ENCODE results near the gene LRRC23.

GRCh38 chr12:6903722-6904121 lies 900 bp upstream of the LRRC23 start:
- TF ChIP-seq, protein P1, sequence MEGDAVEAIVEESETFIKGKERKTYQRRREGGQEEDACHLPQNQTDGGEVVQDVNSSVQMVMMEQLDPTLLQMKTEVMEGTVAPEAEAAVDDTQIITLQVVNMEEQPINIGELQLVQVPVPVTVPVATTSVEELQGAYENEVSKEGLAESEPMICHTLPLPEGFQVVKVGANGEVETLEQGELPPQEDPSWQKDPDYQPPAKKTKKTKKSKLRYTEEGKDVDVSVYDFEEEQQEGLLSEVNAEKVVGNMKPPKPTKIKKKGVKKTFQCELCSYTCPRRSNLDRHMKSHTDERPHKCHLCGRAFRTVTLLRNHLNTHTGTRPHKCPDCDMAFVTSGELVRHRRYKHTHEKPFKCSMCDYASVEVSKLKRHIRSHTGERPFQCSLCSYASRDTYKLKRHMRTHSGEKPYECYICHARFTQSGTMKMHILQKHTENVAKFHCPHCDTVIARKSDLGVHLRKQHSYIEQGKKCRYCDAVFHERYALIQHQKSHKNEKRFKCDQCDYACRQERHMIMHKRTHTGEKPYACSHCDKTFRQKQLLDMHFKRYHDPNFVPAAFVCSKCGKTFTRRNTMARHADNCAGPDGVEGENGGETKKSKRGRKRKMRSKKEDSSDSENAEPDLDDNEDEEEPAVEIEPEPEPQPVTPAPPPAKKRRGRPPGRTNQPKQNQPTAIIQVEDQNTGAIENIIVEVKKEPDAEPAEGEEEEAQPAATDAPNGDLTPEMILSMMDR (IDR thresholded peaks at IDR 0.05): no peak
- TF ChIP-seq POLR2A (IDR thresholded peaks at IDR 0.05): no peak
